Kidney (tissue), 14 donors: Measurements from ENCODE around the gene C12orf56. TPM values are rescaled to one million over a fixed set of nuclear protein-coding genes. Genes with fewer than 3 reads are reported as not detected.

ENCODE experiments used
- DNase-seq, 5 donors: peaks; one replicate each; pipeline ENCODE4 v3.0.0-alpha.2; 2013 to 2020
- FAIRE-seq: peaks from 2 replicates; lab custom pipeline; 2012; peaks lifted over from hg19 to GRCh38; lab: Jason Lieb, UNC
- H3K27ac ChIP-seq, 2 donors: one replicate each; pipeline ENCODE4 v1.7.0; 2013; ENCODE audit warnings: low read depth in 2 of 2, low read length in 2 of 2, inconsistent platforms in 1 of 2
- H3K27me3 ChIP-seq: one replicate; pipeline ENCODE4 v1.7.1; 2013; ENCODE audit warnings: low read length, inconsistent platforms; ENCODE audit not compliant: control insufficient read depth, insufficient read depth
- H3K36me3 ChIP-seq, 3 donors: one replicate each; pipeline versions ENCODE4 v1.7.0 to v1.7.1; 2013; ENCODE audit warnings: low read length in 3 of 3, control low read depth in 1 of 3, inconsistent platforms in 1 of 3; ENCODE audit not compliant: insufficient read depth in 3 of 3, control insufficient read depth in 2 of 3
- H3K4me1 ChIP-seq, 3 donors: one replicate each; pipeline versions ENCODE4 v1.7.0 to v1.7.1; 2013; ENCODE audit warnings: low read length in 3 of 3, inconsistent platforms in 1 of 3, low read depth in 1 of 3; ENCODE audit not compliant: control insufficient read depth in 2 of 3, insufficient read depth in 2 of 3
- H3K4me3 ChIP-seq, 3 donors: one replicate each; pipeline versions ENCODE4 v1.7.0 to v1.8.1; 2013; ENCODE audit warnings: low read length in 3 of 3, control low read depth in 1 of 3, inconsistent platforms in 1 of 3
- H3K9ac ChIP-seq, 3 donors: one replicate each; pipeline versions ENCODE4 v1.7.0 to v1.7.1; 2013; ENCODE audit warnings: low read length in 3 of 3, control low read depth in 1 of 3, inconsistent platforms in 1 of 3
- H3K9me3 ChIP-seq, 3 donors: one replicate each; pipeline versions ENCODE4 v1.7.0 to v1.7.1; 2013; ENCODE audit warnings: low read length in 3 of 3, control low read depth in 1 of 3, inconsistent platforms in 1 of 3; ENCODE audit not compliant: control insufficient read depth in 2 of 3, insufficient read depth in 1 of 3
- intact Hi-C: fragments of 100-400 bp; cut with DNase I; formaldehyde crosslinking; loops from one replicate; pipeline ENCODE4 v1.11.1; 2022
- polyA plus RNA-seq: library from polyadenylated mRNA; stranded (reverse); fragments of 350-450 nt; fragmentation: Illumina TruSeq; extraction: RNeasy Lipid Tissue Mini Kit (QIAGEN cat#74804); gene quantifications from one replicate; pipeline ENCODE4 v1.2.3, GENCODE V29; 2014; ENCODE audit warnings: low read depth, low replicate concordance; ENCODE audit not compliant: insufficient read depth
- total RNA-seq: library from RNA; stranded (reverse); fragmentation: NEBNext Ultra II Directional; extraction: Animal tissue kit (Norgen Biotek cat#: 25700); gene quantifications from one replicate; pipeline ENCODE4 v1.2.1, GENCODE V29; 2021
- TF ChIP-seq, protein P1 (sequence below): IDR thresholded peaks from 3 replicates; pipeline ENCODE4 v1.5.1; 2012; ENCODE audit warnings: mild to moderate bottlenecking, moderate library complexity, borderline replicate concordance; ENCODE audit not compliant: insufficient read depth; ENCODE audit errors: extremely low read depth
- donor health status: control.
- donor health status: control.
- donor health status: control.
- donor health status: control.
- donor health status: control.
- donor health status: DM: yes; HTN: yes; CAD: no.
- donor health status: Normal renal cell carcinoma (clear cell type).

C12orf56 gene
- total and polyA plus RNA-seq, 2 donors from 2014 or later, result 1.5 to 5.2 TPM

DNA sequence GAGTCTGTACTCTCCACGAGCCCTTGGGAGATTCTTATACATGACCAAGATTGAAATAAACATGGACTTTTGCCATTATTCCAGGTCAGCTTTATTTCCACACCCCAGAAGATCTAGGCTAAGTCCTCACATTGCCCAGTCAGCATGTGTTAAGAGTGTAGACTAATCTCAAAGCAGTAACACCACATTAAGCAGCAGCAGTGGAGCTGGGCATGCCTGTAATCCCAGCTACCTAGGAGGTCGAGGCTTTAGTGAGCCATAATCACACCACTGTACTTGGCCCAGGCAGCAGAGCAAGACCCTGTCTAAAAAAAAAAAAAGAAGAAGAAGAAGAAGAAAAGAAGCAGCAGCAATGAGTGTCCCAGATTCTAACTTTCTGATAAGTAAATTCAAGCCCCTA, 65.5 kb downstream of the C12orf56 start:
- TF ChIP-seq, protein P1, sequence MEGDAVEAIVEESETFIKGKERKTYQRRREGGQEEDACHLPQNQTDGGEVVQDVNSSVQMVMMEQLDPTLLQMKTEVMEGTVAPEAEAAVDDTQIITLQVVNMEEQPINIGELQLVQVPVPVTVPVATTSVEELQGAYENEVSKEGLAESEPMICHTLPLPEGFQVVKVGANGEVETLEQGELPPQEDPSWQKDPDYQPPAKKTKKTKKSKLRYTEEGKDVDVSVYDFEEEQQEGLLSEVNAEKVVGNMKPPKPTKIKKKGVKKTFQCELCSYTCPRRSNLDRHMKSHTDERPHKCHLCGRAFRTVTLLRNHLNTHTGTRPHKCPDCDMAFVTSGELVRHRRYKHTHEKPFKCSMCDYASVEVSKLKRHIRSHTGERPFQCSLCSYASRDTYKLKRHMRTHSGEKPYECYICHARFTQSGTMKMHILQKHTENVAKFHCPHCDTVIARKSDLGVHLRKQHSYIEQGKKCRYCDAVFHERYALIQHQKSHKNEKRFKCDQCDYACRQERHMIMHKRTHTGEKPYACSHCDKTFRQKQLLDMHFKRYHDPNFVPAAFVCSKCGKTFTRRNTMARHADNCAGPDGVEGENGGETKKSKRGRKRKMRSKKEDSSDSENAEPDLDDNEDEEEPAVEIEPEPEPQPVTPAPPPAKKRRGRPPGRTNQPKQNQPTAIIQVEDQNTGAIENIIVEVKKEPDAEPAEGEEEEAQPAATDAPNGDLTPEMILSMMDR, result no peak
- Histone ChIP-seq H3K4me1 (no peaks in the 10 kb centered on the region), H3K27ac (no peak overlapping the region), H3K4me3 (no peak overlapping the region), H3K9me3 (no peaks in the 10 kb centered on the region), H3K9ac (no peak overlapping the region), H3K36me3 (no peaks in the 10 kb centered on the region), H3K27me3 (no peaks in the 10 kb centered on the region)
- intact Hi-C loops, result no loop called here
- FAIRE-seq (no peak), DNase-seq (no peak)

DNA sequence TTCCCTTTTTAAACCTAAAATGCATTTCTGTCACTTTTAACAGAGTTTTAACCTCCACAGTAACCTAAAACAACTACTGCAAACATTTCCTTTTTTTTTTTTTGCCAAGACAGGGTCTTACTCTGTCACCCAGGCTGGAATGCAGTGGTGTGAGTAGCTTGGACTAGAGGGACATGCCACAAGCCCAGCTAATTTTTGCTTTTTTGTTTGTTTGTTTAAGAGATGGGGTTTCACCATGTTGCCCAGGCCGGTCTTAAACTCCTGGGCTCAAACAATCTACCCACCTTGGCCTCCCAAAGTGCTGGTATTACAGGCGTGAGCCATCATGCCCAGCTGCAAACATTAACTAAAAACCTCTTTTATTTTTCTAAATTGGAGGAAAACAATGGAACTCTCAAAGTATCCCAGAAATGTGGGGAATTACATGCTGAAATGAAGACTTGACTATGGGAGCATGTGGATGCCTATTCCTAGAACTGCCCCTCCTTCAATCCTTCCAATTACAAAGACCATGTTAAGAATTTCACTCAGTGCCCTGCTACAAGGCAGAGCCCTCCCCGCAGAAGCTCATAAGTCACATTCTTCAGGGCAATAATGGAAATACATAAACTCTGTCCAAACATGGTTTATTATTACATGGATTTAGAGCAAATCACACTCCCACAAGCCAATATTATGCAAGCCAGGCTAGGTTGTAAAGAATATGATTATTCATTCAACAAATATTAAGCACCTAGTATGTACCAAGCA, 66.9 kb downstream of the C12orf56 start:
- intact Hi-C loops, result no loop called here
- no peaks in the 10 kb centered on the region for H3K4me1 ChIP-seq
- H3K36me3 ChIP-seq, result no peaks in the 10 kb centered on the region
- H3K27me3 ChIP-seq, result no peaks in the 10 kb centered on the region
- TF ChIP-seq, protein P1, result no peak
- H3K9ac ChIP-seq, result no peak overlapping the region
- no peak overlapping the region for H3K27ac ChIP-seq
- H3K9me3 ChIP-seq, result no peaks in the 10 kb centered on the region
- no peak overlapping the region for H3K4me3 ChIP-seq
- DNase-seq (peak in 1 of 5 donors; percentile 2), FAIRE-seq (no peak)

DNA sequence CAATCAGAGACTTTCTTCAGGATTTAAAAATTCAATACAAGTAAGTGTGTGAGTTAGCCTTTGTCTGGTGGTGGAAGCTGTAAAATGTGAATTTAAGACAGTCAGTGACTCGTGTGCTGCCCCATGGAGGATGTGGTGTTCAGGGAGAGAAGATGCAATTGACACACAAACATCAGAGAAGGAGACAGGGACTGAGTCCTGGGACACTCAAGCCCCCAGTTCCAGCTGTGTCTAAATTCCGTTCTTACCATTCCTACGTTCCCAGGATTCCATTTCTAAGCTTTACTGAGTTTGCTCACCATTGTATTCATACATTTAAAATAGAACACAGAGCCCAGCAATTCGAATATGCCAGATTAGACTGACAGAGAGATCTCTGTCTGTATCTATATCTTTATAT, 67.6 kb downstream of the C12orf56 start:
- Histone ChIP-seq H3K36me3 (no peaks in the 10 kb centered on the region), H3K27ac (no peak overlapping the region), H3K9ac (no peak overlapping the region), H3K9me3 (no peaks in the 10 kb centered on the region), H3K4me1 (no peaks in the 10 kb centered on the region), H3K4me3 (no peak overlapping the region), H3K27me3 (no peaks in the 10 kb centered on the region)
- TF ChIP-seq, protein P1, result no peak
- intact Hi-C loops, result no loop called here
- DNase-seq (no peak), FAIRE-seq (no peak)
